GM18520 (cell line): ENCODE data around the gene EEF1A2.

Experiments used
- ATAC-seq: cut with Tn5 transposase; IDR thresholded peaks from one replicate; pipeline ENCODE4 v1.9.1; 2021; ENCODE audit not compliant: unreplicated experiment

EEF1A2 gene

GRCh38 chr20:63471717-63471980, 27.2 kb downstream of the EEF1A2 start:
- no peak for ATAC-seq

- no peak for ATAC-seq
Measured at GRCh38 chr20:63471002-63471716, 27.7 kb downstream of the EEF1A2 start.

- no peak for ATAC-seq
Measured at GRCh38 chr20:63470410-63470809, 28.5 kb downstream of the EEF1A2 start.

GRCh38 chr20:63469713-63470101, 29.2 kb downstream of the EEF1A2 start:
- ATAC-seq: no peak

- ATAC-seq: no peak
Measured at GRCh38 chr20:63469019-63469712, 29.7 kb downstream of the EEF1A2 start.

GRCh38 chr20:63468421-63468820, 30.5 kb downstream of the EEF1A2 start:
- ATAC-seq: no peak

- ATAC-seq: no peak
Measured at GRCh38 chr20:63467294-63468083, 31.4 kb downstream of the EEF1A2 start.

- no peak for ATAC-seq
Measured at GRCh38 chr20:63466861-63467260, 32.0 kb downstream of the EEF1A2 start.

- ATAC-seq: no peak
Measured at GRCh38 chr20:63466250-63466825, 32.5 kb downstream of the EEF1A2 start.

- ATAC-seq: no peak
Measured at GRCh38 chr20:63465380-63466249, 33.3 kb downstream of the EEF1A2 start.

GRCh38 chr20:63464289-63464635, 34.6 kb downstream of the EEF1A2 start:
- ATAC-seq: no peak

- no peak for ATAC-seq
Measured at GRCh38 chr20:63463400-63464288, 35.2 kb downstream of the EEF1A2 start.

- ATAC-seq: no peak
Measured at GRCh38 chr20:63462244-63462643, 36.6 kb downstream of the EEF1A2 start.

GRCh38 chr20:63461104-63461763, 37.6 kb downstream of the EEF1A2 start:
- ATAC-seq: no peak

GRCh38 chr20:63459070-63459380, 39.9 kb downstream of the EEF1A2 start:
- no peak for ATAC-seq

- no peak for ATAC-seq
Measured at GRCh38 chr20:63458170-63459069, 40.5 kb downstream of the EEF1A2 start.

- ATAC-seq: no peak
Measured at GRCh38 chr20:63457737-63458136, 41.1 kb downstream of the EEF1A2 start.

GRCh38 chr20:63456429-63457284, 42.2 kb downstream of the EEF1A2 start:
- ATAC-seq: no peak
